HT1080 (cell line): ENCODE measurements around the gene PLXNA3. TPM values are rescaled to one million over a fixed set of nuclear protein-coding genes. Genes with fewer than 3 reads are reported as not detected.
"Not testable (repeated sequence)": the region's sequence is repeated elsewhere in the genome, so short reads cannot be mapped to it uniquely, and the experiment has no call there.

Experiments used
- DNase-seq: peaks from one replicate; pipeline ENCODE4 v3.0.0-alpha.2; 2015; ENCODE audit warnings: low read depth
- total RNA-seq: library from RNA; depleted of rRNA; stranded (reverse); fragments of >200 nt; shearing (Covaris generic); gene quantifications from 2 replicates; pipeline ENCODE4 v1.2.3, GENCODE V29; 2014

PLXNA3 gene
- total RNA-seq, 1 experiment from 2014 or later, result 3.4 TPM

DNA sequence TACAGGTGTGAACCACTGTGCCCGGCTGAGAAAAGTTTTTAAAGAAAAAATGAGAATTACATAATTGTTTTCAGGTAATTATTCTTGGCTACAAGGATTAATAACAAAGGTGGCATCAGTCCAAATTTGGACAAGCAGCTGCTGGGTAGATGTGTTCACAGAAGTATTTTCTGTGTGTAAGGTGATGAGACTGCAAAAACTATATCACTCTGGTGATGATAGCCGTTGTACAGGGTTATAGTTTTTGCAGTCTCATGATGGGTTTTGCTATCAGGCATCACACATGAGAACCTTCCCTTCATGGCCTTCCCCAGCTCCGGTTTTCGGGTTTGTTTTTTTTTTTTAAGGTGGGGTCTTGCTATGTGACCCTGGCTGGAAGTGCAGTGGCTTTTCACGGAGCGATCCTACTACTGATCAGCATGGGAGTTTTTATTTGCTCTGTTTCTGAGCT lies 37.4 kb downstream of the PLXNA3 start:
- no peak for DNase-seq

DNA sequence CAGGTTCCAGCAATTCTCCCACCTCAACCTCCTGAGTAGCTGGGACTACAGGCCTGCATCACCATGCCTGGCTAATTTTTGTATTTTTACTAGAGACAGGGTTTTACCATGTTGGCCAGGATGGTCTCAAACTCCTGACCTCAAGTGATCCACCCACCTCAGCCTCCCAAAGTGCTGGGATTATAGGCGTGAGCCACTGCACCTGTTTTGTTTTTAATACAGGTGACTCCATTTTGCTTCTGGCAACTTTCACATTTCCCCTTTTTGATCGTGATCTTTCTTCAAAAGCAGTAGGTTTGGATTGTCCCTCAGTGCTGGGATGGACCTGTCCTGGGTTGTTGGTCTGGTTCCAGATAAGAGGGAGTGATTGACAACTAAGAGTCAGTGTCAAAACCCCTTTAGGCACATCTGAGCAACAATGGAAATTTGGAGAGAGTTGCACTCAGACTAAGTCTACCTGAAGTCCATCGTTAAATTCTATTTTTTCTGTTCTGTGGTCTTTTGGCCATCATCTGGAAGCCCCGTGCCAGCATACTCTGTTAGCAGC lies 38.6 kb downstream of the PLXNA3 start:
- DNase-seq, result not testable (repeated sequence)

DNA sequence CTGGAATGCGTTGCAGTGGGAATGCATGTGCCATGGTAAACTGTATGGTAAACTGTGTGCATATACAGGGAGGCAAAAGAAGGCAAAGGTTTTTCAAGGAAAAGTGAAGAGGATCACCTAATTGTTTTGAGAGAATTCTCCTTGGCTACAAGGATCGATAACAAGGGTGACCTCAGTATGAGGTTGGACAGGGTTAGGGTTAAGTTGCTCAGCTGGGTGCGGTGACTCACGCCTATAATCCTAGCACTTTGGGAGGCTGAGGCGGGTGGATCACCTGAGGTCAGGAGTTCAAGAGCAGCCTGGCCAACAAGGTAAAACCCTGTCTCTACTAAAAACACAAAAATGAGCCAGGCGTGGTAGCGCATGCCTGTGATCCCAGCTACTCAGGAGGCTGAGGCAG lies 43.3 kb downstream of the PLXNA3 start:
- not testable (repeated sequence) for DNase-seq

DNA sequence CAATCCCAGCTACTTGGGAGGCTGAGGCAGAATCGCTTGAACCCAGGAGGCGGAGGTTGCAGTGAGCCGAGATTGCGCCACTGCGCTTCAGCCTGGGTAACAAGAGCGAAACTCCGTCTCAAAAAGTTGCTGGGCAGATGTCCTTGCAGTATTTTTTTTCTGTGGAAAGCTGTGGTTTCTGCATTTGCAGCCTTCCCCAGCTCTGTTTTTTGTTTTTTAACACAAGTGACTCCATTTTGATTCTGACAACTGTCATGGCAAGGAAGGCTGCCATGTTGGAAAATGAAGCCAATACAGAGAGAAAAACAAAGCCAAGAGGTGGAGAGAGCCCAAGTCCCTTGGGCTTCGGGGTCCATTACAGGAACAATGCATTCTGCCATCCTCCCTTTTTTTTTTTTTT lies 44.0 kb downstream of the PLXNA3 start:
- no peak for DNase-seq

DNA sequence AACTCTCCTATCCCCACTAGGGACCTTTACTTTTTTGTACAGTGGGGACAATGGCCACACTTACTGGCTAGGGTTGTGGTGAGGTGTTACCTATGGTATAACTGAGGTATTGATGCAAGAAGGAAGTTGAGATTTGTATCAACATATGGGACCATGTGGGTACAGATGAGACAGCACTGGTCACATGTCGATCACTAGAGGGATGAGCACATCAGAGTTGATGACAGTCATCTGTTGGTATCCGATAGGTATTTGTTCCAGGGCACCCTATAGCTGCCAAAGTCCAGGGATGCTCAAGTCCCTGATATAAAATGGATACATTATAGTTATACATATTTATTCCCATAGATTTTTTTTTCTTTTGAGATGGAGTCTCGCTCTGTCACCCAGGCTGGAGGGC lies 44.9 kb downstream of the PLXNA3 start:
- DNase-seq, result no peak

DNA sequence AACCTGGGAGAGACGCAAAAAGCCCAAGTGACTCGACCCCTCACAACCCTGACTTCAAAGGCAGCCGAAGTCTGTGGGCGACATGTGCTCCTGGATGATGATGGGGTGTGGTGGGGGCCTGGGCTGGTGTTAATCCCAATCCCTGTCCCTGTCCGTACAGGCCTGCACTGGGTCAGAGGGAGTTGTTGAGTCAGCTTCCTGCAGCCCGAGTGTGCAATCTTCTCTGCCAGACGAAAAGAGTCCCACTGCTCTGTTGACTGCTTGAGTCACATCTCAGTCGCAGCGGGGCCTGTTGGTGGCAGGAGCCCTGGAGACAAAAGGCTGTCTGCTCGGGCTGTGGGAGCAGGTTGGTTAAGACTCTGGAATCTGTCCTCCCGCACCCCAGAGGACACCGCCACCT lies 47.7 kb downstream of the PLXNA3 start:
- DNase-seq, result peak; percentile 68

DNA sequence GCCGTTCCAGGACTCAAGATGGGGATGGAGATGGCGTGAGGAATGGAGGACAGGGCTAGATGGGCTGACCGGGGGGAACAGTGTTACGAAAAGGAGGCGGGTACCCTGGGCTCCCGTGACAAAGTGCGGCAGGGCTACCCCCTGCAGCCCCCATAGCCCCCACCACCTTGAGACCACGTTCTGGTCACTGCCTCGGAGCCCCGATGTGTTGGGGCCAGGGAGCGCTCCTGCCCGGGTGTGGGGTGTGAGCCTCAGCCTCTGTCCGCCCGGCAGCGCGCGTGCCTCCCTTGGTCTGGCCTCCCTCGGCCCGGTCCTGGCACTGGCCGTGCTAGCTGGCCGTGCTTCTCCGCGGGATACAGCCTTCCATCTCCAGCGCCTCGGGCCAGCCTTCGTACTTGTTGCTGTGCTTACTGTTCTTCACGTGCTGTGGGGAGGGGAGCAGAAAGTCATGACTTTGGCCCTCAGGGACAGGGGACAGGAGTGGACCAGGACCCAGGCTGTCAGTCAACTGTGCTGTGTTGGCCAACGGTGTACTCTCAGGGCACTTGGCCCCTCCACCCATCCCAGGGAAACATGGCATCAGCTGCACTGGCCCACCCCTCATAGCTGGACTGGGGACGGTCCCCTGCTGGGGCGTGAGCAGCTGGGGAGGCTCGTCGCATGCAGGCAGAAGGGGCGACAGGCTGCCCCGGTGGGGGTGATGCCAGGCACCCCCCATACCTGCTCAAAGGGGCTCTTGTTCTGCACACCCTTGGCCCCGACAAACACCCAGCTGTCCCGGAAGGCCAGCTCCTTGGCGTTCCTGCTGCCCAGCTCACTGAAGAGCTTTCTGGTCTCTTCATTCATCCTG lies 48.6 kb downstream of the PLXNA3 start:
- DNase-seq, result no peak

DNA sequence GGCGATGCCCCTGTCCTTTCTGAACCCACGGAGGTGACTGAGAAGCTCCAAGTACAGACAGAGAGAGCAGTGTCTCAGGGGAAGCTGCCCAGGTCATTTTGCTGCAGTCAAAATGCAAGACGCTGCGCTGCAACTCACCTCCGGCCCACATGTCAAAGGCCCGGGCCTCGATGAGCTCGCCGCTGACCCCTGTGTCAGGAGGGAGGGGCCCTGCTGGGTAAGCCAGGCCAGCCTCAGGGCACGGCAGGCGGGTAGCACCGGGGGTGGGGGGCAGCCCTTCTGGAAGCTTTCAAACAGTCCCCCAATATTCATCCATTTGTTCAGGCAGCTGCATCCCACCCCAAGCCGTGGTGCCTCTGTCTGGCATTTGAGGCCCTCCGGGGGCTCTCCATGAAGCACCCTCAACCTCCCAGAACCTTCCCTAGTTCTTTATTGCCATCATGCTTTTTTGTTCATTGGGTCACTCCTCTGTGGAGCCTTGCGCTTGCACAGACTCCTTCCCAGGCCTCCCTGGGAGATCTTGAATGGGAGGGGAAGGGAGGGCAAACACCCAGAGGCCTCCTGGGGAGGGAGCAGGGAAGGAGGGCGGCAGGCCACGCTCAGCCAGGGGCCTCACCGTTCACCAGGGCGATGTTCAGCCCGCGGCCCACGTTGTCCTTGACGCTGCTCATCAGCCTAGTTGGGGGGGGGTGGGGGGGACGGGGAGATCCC lies 49.7 kb downstream of the PLXNA3 start:
- no peak for DNase-seq

DNA sequence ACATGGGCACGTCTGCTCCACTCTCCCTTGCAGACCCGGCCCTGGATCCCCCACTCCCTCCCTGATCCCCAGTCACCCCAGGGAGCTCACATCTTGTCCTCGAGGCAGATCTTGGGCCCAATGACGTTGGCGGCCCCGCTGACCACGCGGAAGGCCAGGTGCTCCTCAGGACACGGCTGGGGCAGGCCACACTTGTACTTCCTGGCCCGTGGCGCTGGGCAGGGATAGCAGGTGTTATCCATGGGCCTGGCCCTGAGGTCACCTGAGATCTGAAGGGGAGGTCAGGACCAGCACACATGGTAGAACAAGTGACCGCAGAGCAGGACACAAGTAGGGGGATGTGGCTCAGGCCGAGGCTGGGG lies 50.3 kb downstream of the PLXNA3 start:
- no peak for DNase-seq

DNA sequence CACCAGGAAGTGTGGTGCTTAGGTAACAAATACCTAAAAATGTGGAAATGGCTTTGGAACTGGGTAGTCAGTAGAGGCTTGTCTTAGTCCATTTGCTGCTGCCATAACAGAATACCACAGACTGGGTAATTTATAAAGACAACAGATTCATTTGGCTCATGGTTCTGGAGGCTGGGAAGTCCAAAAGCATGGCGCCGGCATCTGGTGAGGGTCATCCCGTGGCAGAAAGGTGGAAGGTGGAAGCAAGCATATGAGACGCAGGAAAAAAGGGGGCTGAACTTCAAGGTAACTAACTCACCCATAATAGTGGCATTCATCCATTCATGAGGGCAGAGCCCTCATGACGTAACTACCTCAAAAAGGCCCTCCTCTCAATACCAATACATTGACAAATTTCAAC lies 51.4 kb downstream of the PLXNA3 start:
- no peak for DNase-seq

DNA sequence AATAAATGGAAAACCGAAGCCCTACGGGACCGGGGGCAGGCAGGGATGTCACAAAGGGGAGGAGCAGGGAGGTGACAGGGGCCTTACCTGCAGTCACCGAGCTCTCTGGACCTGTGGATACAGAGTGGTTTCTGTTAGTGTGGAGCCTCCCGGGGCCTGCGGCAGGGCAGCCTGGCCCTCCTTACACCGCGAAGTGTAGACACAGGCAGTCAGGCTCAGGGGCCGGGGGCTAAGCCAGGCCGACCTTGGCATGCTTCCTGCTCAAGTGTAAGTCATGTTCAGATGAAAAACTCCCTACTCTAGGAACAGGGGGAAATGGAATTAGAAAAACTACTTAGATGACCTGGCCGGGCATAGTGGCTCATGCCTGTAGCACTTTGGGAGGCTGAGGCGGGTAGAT lies 53.7 kb downstream of the PLXNA3 start:
- DNase-seq, result no peak

DNA sequence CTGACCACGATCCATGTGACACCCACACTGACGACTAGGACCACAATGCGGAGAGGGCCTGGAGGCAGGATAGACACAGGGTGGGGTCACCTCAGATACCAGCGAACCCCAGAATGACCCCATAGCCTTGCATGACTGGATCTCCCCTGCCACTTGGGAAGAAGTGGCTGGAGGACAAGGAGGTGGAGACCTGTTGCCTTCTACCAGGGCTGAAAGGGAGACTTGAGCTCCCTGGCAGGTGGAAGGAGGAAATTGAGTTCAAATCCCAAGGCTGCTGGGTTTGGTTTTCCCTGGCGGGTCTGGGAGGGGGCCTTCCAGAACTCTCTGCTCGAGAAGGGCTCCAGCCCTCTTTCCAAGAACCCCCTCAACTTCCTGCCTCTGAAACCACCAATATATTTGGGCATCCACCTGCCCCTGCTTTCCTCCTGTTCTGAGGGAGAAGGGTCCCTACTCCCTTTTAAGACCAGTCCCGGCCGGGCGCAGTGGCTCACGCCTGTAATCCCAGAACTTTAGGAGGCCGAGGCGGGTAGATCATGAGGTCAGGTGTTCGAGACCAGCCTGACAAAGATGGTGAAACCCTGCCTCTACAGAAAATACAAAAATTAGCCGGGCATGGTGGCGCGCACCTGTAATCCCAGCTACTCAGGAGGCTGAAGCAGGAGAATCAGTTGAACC lies 54.9 kb downstream of the PLXNA3 start:
- DNase-seq, result no peak

DNA sequence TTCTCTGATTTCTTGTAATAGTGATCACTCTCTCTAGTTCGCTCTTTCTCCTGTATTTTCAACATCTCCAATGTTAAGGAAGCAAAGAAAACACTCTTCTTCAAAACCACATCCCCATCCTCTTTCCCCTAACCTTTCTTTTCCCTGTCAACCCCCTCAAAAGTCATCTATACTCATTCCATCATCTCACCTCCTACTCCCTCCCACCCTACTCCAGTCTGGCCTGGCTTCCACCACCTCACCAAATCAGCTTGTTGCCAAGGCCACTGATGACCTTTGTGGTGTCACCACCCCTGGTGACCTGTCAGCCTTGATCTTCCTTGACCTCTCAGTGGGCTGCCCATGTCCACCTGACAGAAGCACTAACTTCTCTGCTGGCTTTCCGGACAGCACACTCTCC lies 55.6 kb downstream of the PLXNA3 start:
- no peak for DNase-seq

DNA sequence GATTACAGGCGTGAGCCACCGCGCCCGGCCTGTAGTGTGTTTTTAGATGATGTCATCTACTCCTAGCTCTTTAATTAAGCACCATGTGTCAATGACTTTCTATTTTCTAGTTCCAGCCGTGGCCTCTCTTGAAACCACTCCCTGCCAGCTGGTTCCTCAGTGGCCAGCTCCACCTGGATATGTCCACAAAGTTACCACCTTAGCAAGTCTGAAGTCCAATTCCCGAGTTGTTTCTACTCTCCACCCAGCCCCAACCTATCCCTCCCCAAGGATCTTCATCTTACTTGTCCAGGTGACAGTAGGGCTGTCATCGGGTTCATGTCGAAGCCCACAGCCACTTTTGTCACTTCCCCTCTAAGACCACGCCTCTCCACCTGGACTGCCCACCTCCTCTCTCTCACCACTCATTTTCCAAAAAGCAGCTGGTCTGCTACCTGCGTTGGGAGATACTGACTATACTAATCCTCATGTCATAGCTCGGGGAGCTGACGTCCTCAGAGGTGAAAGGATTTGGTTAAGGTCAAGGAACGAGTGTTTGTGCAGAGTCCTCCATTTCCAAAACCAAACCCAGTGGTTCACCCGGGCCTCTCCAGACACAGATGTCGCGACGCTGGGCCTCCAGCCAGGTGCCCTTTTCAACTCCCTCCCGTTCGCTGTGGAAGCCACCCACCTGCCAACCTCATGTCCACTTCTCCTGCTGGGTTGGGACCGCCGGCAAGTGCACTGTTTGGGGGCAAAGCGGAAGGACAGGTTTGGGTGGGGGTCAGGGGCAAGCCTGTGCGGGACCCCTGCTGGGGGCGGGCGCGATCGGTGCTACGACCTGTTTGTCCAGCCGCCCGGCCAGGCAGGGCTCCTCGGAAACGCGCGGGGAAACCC lies 57.2 kb downstream of the PLXNA3 start:
- no peak for DNase-seq

DNA sequence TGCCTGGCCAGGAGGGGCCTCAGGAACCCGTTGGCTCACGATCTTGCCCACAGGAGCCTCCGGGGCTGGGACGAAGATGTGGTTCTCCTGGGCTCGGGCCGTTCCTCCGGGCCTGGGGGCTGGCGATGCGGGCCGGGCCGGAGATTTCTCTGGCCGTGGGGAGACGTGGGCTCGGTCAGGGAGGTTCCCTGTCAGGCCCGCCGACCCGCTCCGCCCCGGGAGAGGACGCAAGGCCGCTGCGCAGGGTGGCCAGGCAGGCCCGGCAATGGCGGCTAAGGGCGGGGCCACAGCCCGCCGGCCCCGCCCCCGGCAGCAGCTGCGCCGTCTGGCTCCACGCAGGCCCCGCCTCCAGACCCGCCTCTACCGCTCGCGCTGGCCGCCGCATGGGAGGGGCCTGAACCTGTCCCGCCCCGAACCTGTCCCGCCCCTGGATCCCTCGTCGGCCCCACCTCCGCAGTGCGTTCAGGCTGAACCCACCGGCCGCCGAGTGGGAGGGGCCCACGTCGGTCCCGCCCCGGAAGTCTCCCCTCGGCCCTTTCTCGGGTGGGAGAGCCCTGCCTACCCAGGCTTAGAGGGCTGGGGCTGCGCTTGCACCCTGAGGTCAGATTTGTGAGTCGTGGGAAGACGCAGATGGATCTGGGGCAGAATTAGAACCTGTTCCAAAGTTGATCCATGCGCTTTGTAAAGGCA lies 58.0 kb downstream of the PLXNA3 start, which contains the start of gene FAM3A:
TSS of gene FAM3A (minus strand) at position 267 of the 690 bp plus-strand sequence. CDS start 460 bp downstream, outside the sequence.
- DNase-seq, result peak; percentile 78

DNA sequence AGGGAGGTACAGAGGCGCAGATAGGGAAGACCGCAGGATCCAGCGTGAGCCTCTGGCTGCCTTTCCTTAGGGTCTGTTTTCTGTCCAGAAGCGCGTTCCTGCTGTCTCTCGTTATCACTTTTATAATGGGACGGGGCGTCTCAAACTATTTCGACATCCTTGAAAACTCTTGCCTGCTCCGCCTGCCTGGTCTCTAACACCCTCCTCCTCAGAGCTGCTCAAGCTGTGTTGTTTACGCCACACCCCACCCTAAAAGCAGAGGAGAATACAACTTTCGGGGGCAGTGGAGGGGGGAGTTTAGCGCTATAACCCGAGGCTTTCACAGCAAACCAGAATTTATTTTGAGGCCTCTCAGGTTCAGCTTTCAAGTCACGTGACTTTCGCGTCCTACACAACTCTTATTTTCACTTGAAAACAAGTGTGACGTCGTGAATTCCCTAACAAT lies 58.6 kb downstream of the PLXNA3 start:
- no peak for DNase-seq

DNA sequence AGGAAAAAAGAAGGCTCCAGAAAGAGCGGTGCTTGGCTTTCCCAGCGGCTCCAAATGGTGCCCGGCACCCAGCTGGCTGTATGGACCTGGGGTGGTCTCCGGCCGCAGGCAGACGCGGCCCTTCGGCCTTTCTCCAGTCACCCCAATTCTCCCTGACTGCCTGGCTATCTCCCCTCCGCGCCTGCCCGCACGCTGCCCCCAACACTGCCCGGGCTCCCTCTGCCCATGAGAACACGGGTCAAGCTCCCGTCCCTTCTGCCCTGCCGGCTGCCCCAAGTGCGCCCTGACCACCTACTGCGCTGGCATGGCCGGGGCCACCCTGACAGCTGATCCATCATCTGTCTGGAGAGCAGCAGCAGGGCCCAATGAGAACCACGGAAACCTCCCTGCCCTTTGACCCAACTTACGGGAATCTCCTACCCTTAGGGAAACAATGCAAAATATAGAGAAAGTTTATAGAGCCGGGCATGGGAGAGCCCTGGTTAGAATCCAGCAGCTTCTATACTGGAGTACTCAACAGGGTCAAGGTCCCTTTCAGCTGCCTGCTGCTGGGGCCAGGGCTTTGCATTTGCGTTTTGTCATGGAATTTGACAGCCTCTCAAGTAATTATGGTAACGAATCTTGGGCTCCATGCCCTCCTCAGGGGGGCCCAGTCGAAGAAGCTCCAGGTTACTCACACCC lies 59.2 kb downstream of the PLXNA3 start:
- no peak for DNase-seq

DNA sequence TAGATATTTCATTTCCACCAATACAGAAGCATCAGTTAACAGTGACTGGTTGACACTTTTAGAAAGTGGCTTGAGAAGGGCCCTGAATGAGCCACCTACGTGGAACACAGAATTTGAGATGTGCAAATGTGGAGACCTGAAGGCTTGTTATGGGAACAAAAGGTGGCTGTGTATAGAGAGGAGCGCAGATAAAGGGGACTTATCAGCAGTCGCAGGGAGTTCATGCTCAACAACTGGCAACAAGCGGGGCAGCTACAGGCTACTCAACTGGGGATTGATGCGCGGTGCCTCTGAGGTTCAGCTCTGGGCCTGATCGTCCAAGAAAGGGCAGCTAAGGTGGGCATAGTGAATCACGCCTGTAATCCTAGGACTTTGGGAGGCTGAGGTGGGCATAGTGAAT lies 61.3 kb downstream of the PLXNA3 start:
- DNase-seq, result no peak
